ENCODE data around the gene NGEF. TPM values are rescaled to one million over a fixed set of nuclear protein-coding genes. Genes with fewer than 3 reads are reported as not detected.

The NGEF gene, protein sequence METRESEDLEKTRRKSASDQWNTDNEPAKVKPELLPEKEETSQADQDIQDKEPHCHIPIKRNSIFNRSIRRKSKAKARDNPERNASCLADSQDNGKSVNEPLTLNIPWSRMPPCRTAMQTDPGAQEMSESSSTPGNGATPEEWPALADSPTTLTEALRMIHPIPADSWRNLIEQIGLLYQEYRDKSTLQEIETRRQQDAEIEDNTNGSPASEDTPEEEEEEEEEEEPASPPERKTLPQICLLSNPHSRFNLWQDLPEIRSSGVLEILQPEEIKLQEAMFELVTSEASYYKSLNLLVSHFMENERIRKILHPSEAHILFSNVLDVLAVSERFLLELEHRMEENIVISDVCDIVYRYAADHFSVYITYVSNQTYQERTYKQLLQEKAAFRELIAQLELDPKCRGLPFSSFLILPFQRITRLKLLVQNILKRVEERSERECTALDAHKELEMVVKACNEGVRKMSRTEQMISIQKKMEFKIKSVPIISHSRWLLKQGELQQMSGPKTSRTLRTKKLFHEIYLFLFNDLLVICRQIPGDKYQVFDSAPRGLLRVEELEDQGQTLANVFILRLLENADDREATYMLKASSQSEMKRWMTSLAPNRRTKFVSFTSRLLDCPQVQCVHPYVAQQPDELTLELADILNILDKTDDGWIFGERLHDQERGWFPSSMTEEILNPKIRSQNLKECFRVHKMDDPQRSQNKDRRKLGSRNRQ
- total RNA-seq (2022; extraction: Qiagen RNA extraction): 12.2 to 18.6 TPM (median 15.8 TPM) in 5 replicates

DNA sequence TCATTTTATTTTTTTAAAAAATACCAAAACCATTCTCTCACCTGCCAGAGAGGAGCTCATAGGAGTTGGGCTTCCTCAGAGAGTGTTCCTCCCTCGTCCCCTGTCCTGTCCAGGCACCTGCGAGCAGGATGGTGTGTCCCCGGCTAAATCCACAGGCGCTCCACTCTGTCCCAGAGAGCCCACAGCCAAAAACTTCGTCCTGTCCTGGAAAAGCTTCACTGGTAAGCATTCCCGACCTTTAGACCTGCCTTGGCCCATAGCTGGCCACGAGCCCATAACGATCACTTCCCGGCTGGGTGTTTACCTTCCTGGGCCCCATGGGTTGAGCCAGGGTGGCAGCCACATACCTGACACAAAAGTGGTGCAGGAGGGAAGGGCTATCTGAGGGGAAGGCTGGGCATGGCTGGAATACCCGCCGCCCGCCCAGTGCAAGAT lies at the start of gene NGEF:
TSS of gene NGEF (minus strand) at position 230 of the 435 bp plus-strand sequence. CDS start 38,366 bp downstream, outside the sequence.

DNA sequence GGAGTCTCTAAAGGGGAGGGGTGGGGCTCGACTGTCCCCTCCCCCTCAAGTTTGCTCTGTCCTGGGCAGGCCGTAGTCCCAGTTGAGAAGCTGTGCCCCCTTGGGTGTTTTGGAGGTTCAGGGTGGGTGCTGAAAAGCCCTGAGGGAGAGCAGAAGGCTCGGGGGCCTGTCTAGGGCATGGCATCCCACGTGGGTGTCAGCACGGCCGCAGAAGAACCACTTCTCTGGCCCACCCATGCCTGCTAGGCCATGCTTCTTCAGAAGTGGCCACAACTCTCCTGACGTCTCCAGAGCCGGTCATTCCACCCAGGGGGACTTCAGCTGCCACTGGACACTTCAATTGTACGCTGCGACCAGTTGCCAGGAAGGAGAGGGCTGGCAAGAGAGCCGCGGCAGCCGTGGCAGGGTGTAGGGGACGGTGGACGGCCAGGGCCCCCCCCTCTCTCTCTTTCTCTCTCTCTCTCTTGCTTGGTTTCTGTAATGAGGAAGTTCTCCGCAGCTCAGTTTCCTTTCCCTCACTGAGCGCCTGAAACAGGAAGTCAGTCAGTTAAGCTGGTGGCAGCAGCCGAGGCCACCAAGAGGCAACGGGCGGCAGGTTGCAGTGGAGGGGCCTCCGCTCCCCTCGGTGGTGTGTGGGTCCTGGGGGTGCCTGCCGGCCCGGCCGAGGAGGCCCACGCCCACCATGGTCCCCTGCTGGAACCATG lies 46.9 kb upstream of the NGEF start, which contains the start of gene INPP5D:
TSS of gene INPP5D (plus strand) at position 546 of the 704 bp plus-strand sequence. CDS start at position 683, 137 bp downstream.

DNA sequence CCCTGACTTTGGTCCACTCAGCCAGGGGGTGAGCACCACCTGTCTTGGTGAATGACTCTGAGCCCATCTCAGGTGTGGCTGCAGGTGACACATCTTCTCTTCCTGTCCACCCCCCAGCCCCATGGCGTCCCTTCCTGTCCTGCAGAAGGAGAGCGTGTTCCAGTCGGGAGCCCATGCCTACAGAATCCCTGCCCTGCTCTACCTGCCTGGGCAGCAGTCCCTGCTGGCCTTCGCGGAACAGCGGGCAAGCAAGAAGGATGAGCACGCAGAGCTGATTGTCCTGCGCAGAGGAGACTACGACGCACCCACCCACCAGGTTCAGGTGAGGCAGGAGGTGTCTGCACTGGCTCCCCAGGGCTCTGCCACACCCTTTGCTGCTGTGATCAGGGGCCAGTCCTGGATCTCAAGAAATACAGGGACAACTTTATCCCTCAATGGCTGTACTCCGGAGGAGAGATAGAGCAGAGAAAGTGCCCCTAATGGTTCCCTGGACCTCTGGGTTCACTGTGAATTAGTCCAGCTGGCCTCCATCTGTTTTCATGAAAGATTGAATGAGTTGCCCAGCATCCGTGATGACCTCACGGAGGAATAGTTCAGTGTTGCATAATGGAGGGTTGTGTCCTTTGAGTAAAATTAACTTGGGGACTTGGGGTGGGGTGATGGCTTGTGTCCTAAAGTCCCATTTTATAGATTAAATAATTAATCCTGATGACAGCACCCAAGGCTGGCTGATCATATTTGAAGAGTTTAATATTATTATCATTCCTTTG lies 19.7 kb upstream of the NGEF start, which contains the start of gene NEU2:
TSS of gene NEU2 (plus strand) at position 122 of the 770 bp plus-strand sequence. CDS start at position 122, 0 bp downstream.

DNA sequence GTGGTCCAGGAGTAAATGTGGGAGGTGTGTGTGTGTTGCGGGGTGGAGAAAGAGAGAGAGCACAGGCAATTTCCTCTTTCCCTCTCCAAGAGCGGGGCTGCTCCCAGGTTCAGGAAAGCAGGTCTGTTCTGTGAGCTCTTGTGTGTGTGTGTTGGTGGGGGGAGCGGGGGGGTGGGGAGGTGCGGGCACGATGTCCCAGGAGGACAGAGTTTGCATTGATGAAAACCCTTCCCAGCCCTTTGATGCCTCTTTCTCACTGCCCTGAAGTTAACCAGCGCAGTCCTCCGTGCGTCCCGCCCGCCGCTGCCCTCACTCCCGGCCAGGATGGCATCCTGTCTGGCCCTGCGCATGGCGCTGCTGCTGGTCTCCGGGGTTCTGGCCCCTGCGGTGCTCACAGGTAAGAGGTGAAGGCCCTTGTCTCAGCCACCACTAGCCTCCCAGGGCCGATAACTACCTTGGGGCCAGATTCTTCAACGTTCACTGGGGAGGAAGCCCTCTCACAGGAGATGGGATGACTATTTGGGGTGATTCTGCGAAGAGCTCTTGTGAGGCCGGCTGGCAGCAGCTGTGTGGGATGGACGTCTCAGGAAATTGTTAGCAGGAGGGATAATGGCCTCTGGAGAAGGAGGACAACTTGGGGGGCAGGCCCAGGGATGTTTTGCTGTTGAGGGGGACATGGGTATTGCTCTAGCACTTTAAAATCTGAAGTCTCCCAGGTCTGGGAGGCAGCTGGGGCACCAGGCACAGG lies 142.9 kb downstream of the NGEF start, which contains the start of gene SNORC:
TSS of gene SNORC (plus strand) at position 247 of the 748 bp plus-strand sequence. CDS start at position 325, 78 bp downstream.

Other genes with a start within 250 kb of the NGEF start
- not detected in 5 replicates for gene KCNJ13, start 236.7 kb downstream of the NGEF start, total RNA-seq (2022; extraction: Qiagen RNA extraction)
- 2.4 to 11.7 TPM (median 10.1 TPM) in 5 replicates for gene SNORC, start 143.0 kb downstream of the NGEF start, total RNA-seq (2022; extraction: Qiagen RNA extraction)
- gene NEU2, start 19.4 kb upstream of the NGEF start, total RNA-seq (2022; extraction: Qiagen RNA extraction): not detected in 5 replicates
- gene INPP5D, start 47.1 kb upstream of the NGEF start, total RNA-seq (2022; extraction: Qiagen RNA extraction): 0.43 to 0.69 TPM (median 0.54 TPM) in 5 replicates
- 38.2 to 44.9 TPM (median 40.5 TPM) in 5 replicates for gene ATG16L1, start 238.4 kb upstream of the NGEF start, total RNA-seq (2022; extraction: Qiagen RNA extraction)